ENCODE data around the gene CDS2. TPM values are rescaled to one million over a fixed set of nuclear protein-coding genes. Genes with fewer than 3 reads are reported as not detected.

Gene CDS2
- total RNA-seq, 1 experiment from 2014 or later: 49.1 TPM

DNA sequence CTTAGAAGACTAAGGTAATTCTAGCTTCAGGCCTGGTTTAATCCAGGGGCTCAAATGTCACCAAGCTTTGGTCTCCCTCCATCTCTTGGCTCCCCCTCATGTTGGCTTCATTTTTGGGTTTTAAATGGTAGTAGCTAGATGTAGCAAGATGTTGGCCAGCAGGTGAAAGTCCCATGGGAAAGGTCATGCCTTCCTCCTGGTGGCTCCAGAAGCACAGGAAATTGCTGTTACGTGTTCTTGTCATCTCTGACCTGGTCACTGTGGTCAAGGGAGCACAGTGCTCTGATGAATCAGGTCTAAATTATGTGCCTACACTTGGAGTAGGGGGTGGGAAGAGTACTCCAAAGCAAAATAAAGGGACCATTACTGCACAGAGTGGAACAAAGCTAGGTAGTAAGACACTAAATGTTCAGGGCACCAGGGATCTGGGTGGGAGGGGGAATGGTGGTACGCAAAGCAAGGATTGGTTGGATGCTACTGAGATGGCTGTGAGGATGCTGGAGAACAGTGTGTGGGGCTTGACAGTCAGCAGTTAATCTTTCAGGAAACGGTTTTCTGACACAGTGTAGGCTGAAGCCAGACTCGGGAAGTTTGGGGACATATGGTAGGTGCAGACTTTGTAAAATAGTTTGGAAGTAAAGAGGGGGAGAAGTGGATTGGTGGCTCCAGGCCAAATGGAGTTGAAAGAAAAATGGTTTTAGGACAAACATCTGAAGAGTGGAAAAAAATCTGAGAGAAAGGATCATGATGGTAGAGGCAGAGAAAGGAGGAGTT, 30.1 kb downstream of the CDS2 start (continued):
- TF ChIP-seq, protein P1, sequence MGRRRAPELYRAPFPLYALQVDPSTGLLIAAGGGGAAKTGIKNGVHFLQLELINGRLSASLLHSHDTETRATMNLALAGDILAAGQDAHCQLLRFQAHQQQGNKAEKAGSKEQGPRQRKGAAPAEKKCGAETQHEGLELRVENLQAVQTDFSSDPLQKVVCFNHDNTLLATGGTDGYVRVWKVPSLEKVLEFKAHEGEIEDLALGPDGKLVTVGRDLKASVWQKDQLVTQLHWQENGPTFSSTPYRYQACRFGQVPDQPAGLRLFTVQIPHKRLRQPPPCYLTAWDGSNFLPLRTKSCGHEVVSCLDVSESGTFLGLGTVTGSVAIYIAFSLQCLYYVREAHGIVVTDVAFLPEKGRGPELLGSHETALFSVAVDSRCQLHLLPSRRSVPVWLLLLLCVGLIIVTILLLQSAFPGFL (CRISPR knock-in tag; IDR thresholded peaks at IDR 0.05; ENCODE audit: borderline replicate concordance): no peak
- no peak for TF ChIP-seq ZNF396 (CRISPR knock-in tag; IDR thresholded peaks at IDR 0.05; ENCODE audit: borderline replicate concordance)
- TF ChIP-seq, protein P2, sequence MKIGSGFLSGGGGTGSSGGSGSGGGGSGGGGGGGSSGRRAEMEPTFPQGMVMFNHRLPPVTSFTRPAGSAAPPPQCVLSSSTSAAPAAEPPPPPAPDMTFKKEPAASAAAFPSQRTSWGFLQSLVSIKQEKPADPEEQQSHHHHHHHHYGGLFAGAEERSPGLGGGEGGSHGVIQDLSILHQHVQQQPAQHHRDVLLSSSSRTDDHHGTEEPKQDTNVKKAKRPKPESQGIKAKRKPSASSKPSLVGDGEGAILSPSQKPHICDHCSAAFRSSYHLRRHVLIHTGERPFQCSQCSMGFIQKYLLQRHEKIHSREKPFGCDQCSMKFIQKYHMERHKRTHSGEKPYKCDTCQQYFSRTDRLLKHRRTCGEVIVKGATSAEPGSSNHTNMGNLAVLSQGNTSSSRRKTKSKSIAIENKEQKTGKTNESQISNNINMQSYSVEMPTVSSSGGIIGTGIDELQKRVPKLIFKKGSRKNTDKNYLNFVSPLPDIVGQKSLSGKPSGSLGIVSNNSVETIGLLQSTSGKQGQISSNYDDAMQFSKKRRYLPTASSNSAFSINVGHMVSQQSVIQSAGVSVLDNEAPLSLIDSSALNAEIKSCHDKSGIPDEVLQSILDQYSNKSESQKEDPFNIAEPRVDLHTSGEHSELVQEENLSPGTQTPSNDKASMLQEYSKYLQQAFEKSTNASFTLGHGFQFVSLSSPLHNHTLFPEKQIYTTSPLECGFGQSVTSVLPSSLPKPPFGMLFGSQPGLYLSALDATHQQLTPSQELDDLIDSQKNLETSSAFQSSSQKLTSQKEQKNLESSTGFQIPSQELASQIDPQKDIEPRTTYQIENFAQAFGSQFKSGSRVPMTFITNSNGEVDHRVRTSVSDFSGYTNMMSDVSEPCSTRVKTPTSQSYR (CRISPR knock-in tag; IDR thresholded peaks at IDR 0.05): no peak
- TF ChIP-seq, protein P3, sequence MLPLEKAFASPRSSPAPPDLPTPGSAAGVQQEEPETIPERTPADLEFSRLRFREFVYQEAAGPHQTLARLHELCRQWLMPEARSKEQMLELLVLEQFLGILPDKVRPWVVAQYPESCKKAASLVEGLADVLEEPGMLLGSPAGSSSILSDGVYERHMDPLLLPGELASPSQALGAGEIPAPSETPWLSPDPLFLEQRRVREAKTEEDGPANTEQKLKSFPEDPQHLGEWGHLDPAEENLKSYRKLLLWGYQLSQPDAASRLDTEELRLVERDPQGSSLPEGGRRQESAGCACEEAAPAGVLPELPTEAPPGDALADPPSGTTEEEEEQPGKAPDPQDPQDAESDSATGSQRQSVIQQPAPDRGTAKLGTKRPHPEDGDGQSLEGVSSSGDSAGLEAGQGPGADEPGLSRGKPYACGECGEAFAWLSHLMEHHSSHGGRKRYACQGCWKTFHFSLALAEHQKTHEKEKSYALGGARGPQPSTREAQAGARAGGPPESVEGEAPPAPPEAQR (CRISPR knock-in tag; IDR thresholded peaks at IDR 0.05): no peak
- TF ChIP-seq, protein P4, sequence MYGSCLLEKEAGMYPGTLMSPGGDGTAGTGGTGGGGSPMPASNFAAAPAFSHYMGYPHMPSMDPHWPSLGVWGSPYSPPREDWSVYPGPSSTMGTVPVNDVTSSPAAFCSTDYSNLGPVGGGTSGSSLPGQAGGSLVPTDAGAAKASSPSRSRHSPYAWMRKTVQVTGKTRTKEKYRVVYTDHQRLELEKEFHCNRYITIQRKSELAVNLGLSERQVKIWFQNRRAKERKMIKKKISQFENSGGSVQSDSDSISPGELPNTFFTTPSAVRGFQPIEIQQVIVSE (CRISPR knock-in tag; IDR thresholded peaks at IDR 0.05; ENCODE audit: borderline replicate concordance): no peak
- TF ChIP-seq, protein P5, sequence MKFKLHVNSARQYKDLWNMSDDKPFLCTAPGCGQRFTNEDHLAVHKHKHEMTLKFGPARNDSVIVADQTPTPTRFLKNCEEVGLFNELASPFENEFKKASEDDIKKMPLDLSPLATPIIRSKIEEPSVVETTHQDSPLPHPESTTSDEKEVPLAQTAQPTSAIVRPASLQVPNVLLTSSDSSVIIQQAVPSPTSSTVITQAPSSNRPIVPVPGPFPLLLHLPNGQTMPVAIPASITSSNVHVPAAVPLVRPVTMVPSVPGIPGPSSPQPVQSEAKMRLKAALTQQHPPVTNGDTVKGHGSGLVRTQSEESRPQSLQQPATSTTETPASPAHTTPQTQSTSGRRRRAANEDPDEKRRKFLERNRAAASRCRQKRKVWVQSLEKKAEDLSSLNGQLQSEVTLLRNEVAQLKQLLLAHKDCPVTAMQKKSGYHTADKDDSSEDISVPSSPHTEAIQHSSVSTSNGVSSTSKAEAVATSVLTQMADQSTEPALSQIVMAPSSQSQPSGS (CRISPR knock-in tag; IDR thresholded peaks at IDR 0.05; ENCODE audit: borderline replicate concordance, low read depth): no peak
- TF ChIP-seq GTF2I (CRISPR knock-in tag; conservative IDR thresholded peaks at IDR 0.05): no peak
- TF ChIP-seq, protein P6, sequence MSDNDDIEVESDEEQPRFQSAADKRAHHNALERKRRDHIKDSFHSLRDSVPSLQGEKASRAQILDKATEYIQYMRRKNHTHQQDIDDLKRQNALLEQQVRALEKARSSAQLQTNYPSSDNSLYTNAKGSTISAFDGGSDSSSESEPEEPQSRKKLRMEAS (CRISPR knock-in tag; IDR thresholded peaks at IDR 0.05): no peak
- no peak for TF ChIP-seq ZNF416 (CRISPR knock-in tag; IDR thresholded peaks at IDR 0.05)

DNA sequence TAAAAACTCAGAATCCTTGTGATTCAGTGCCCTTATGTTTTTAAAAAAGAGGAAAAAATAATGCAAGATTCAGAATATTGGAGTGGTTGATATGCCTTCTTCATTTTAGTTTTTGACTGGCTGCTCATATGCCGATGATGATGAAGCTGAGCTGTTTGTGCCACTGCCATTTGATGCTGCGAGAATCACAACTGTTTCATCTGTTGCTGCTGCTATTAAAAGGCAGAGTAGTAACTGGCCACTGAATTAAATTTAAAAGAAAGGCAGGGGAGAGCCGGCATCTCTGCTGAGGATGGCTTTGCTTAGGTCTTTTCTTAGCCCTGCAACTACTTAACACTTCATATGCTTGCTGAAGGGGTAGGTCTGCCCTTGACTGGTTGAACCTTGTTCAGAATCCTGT, 33.1 kb downstream of the CDS2 start:
- Mint-ChIP-seq H3K36me3 (no peaks in the 10 kb centered on the region), H3K27me3 (ENCODE audit: low read depth) (no peaks in the 10 kb centered on the region), H3K27ac (no peak overlapping the region), H3K9me3 (no peaks in the 10 kb centered on the region), H3K4me3 (no peak overlapping the region), H3K4me1 (peaks cover 40% of the 10 kb centered on the region)
- ChIA-PET POLR2A (no interaction called here), CTCF (interaction anchor here (1.0 kb wide), 1 partner anchor 34 kb away, joined by 3 read pairs; no protein-coding TSS in a partner anchor)
- DNase-seq (ENCODE audit: low spot score): no peak
- no peak for ATAC-seq
- TF ChIP-seq GABPB1 (CRISPR knock-in tag; IDR thresholded peaks at IDR 0.05) (no peak), IRF2 (CRISPR knock-in tag; IDR thresholded peaks at IDR 0.05; ENCODE audit: borderline replicate concordance, low read depth) (no peak), CREM (CRISPR knock-in tag; IDR thresholded peaks at IDR 0.05) (no peak), ZNF671 (CRISPR knock-in tag; IDR thresholded peaks at IDR 0.05) (no peak), ZNF416 (CRISPR knock-in tag; IDR thresholded peaks at IDR 0.05) (no peak)
- TF ChIP-seq, protein P7, sequence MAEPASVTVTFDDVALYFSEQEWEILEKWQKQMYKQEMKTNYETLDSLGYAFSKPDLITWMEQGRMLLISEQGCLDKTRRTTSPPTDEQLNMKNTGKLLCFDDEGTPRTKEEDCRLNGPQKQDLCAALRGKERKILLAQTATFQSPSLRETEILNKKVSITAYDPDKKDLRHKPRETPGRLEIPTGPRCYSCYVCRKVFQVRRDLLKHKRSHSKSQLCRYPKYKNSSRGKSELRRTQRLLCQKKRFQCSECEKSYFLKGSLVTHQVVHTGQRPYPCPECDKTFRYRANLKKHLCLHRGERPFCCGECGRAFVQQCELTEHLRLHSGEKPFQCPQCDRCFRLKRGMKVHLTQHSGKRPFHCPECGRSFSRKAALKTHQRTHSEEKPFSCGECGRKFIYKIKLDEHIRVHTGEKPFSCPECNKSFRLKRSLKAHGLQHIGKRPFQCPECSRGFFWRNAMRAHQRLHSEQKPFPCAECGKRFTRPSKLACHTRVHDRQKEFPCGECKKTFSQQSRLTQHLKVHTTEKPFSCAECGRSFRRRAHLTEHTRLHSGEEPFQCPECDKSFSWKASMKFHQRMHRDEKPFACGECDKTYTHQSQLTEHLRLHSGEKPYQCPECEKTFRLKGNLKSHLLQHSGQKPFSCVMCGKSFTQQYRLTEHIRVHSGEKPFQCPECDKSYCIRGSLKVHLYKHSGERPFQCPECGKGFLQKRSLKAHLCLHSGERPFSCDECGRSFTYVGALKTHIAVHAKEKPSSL (CRISPR knock-in tag; conservative IDR thresholded peaks at IDR 0.05): no peak
- TF ChIP-seq, protein P8, sequence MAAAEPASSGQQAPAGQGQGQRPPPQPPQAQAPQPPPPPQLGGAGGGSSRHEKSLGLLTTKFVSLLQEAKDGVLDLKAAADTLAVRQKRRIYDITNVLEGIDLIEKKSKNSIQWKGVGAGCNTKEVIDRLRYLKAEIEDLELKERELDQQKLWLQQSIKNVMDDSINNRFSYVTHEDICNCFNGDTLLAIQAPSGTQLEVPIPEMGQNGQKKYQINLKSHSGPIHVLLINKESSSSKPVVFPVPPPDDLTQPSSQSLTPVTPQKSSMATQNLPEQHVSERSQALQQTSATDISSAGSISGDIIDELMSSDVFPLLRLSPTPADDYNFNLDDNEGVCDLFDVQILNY (CRISPR knock-in tag; IDR thresholded peaks at IDR 0.05): no peak
- TF ChIP-seq, protein P9, sequence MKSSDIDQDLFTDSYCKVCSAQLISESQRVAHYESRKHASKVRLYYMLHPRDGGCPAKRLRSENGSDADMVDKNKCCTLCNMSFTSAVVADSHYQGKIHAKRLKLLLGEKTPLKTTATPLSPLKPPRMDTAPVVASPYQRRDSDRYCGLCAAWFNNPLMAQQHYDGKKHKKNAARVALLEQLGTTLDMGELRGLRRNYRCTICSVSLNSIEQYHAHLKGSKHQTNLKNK (CRISPR knock-in tag; IDR thresholded peaks at IDR 0.05): no peak
- TF ChIP-seq, protein P10, sequence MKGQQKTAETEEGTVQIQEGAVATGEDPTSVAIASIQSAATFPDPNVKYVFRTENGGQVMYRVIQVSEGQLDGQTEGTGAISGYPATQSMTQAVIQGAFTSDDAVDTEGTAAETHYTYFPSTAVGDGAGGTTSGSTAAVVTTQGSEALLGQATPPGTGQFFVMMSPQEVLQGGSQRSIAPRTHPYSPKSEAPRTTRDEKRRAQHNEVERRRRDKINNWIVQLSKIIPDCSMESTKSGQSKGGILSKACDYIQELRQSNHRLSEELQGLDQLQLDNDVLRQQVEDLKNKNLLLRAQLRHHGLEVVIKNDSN (CRISPR knock-in tag; IDR thresholded peaks at IDR 0.05): no peak
